ENCODE data around the gene KIF16B. TPM values are rescaled to one million over a fixed set of nuclear protein-coding genes. Genes with fewer than 3 reads are reported as not detected.

Gene KIF16B
- total and polyA plus RNA-seq, 10 of the 15 experiments (the other 5 are each of a cell fraction or from before 2014, with no cell fraction given) = 0.21 to 5.2 (median 3.0) TPM

DNA sequence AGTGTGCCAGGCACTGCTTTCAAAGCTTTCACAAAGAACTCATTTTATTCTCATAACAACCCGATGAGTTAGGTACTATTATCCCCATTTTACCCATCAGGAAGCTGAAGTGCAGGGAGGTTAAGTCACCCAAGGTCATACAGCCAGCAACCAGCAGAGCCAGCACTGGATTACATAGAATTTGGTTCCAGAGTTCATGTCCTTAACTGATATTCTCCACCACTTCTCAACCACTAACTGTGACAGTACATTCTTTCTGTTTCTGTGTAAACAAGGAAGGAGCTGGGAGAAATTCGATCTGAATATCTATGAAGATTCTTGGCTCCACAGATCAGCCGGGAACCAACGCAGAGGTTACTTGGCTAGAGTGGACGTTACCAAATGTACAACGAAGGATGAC lies 98.0 kb downstream of the KIF16B start:
- no peak for FAIRE-seq
- ChIA-PET RAD21 (ENCODE audit: unreplicated experiment) (interaction anchor here (0.9 to 1.7 kb wide), 8 partner anchors 122 to 789 kb away, joined by 3 to 14 read pairs (median 4); no protein-coding TSS in a partner anchor), SMC1A (ENCODE audit: uncharacterized antibody, unreplicated experiment) (interaction anchor here (0.7 to 3.8 kb wide), 15 partner anchors 9 to 1223 kb away, joined by 3 to 27 read pairs (median 4); no protein-coding TSS in a partner anchor), POLR2A (interaction anchor here (0.6 kb wide), 1 partner anchor 607 kb away, joined by 3 read pairs; no protein-coding TSS in a partner anchor), CTCF (interaction anchor here (0.6 to 4.1 kb wide), 24 partner anchors 8 to 983 kb away, joined by 3 to 39 read pairs (median 4); no protein-coding TSS in a partner anchor)
- Histone ChIP-seq H3K4me3 (no peak overlapping the region), H3K79me2 (ENCODE audit: control insufficient read depth, insufficient read depth, low read length) (no peaks in the 10 kb centered on the region), H3K4me1 (ENCODE audit: control insufficient read depth, insufficient read depth, low read length) (no peaks in the 10 kb centered on the region), H3K9me3 (replicated peaks; ENCODE audit: control insufficient read depth, insufficient read depth, low read length) (no peaks in the 10 kb centered on the region), H3K4me2 (ENCODE audit: control insufficient read depth, insufficient read depth) (no peak overlapping the region), H4K20me1 (ENCODE audit: control insufficient read depth, insufficient read depth) (no peaks in the 10 kb centered on the region), H2AFZ (ENCODE audit: control insufficient read depth, low read depth, low read length) (no peak overlapping the region), H3K36me3 (ENCODE audit: control insufficient read depth in 2 of 2, insufficient read depth in 2 of 2, low read length in 1 of 2) (no peaks in the 10 kb centered on the region), H3K27ac (ENCODE audit: control insufficient read depth, insufficient read depth) (no peak overlapping the region), H3K9ac (ENCODE audit: control insufficient read depth, insufficient read depth, low read length) (no peak overlapping the region), H3K27me3 (replicated peaks in 1 of 2; ENCODE audit: control insufficient read depth in 2 of 2, insufficient read depth in 2 of 2, low read length in 1 of 2) (no peaks in the 10 kb centered on the region)
- DNase-seq (ENCODE audit: low read depth, low spot score) = no peak
- intact Hi-C loops (cut with micrococcal nuclease; ENCODE audit: unreplicated experiment) = loop anchor here (5.0 to 10.0 kb wide), 2 partner anchors 490 to 1208 kb away; no protein-coding TSS in a partner anchor
- no TSS peak for BruUV-seq (replicated peaks)
- TF ChIP-seq, protein P1, sequence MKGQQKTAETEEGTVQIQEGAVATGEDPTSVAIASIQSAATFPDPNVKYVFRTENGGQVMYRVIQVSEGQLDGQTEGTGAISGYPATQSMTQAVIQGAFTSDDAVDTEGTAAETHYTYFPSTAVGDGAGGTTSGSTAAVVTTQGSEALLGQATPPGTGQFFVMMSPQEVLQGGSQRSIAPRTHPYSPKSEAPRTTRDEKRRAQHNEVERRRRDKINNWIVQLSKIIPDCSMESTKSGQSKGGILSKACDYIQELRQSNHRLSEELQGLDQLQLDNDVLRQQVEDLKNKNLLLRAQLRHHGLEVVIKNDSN (IDR thresholded peaks at IDR 0.05; ENCODE audit: borderline replicate concordance, extremely low read length, insufficient read depth, low read depth, low read length) = no peak
- TF ChIP-seq SMAD5 (IDR thresholded peaks at IDR 0.05; ENCODE audit: low read depth) (no peak), CEBPB (IDR thresholded peaks at IDR 0.05; ENCODE audit: borderline replicate concordance in 1 of 2, low read depth in 2 of 2, low read length in 2 of 2) (no peak), ZNF24 (IDR thresholded peaks at IDR 0.05) (no peak), NR2F1 (conservative IDR thresholded peaks at IDR 0.05) (no peak), KLF5 (IDR thresholded peaks at IDR 0.05; ENCODE audit: partially characterized antibody) (no peak), HCFC1 (IDR thresholded peaks at IDR 0.05; ENCODE audit: low read length) (no peak), MEF2A (IDR thresholded peaks at IDR 0.05; ENCODE audit: insufficient read depth, low read depth, low read length) (no peak), NFYA (IDR thresholded peaks at IDR 0.05; ENCODE audit: borderline replicate concordance, low read depth, low read length) (no peak), MXI1 (IDR thresholded peaks at IDR 0.05; ENCODE audit: low read depth, low read length) (no peak), NFXL1 (IDR thresholded peaks at IDR 0.05; ENCODE audit: borderline replicate concordance) (no peak), ZNF207 (IDR thresholded peaks at IDR 0.05; ENCODE audit: borderline replicate concordance) (no peak), BHLHE40 (IDR thresholded peaks at IDR 0.05; ENCODE audit: borderline replicate concordance in 1 of 2, low read depth in 2 of 2, low read length in 1 of 2) (no peak), TARDBP (IDR thresholded peaks at IDR 0.05; ENCODE audit: borderline replicate concordance) (no peak), PAX5 (IDR thresholded peaks at IDR 0.05; ENCODE audit: borderline replicate concordance, low read depth, low read length) (no peak), JUNB (IDR thresholded peaks at IDR 0.05) (no peak), POLR2AphosphoS2 (IDR thresholded peaks at IDR 0.05; ENCODE audit: low read depth, low read length) (no peak), POLR2AphosphoS5 (IDR thresholded peaks at IDR 0.05; ENCODE audit: low read length) (no peak)
- TF ChIP-seq, protein P2, sequence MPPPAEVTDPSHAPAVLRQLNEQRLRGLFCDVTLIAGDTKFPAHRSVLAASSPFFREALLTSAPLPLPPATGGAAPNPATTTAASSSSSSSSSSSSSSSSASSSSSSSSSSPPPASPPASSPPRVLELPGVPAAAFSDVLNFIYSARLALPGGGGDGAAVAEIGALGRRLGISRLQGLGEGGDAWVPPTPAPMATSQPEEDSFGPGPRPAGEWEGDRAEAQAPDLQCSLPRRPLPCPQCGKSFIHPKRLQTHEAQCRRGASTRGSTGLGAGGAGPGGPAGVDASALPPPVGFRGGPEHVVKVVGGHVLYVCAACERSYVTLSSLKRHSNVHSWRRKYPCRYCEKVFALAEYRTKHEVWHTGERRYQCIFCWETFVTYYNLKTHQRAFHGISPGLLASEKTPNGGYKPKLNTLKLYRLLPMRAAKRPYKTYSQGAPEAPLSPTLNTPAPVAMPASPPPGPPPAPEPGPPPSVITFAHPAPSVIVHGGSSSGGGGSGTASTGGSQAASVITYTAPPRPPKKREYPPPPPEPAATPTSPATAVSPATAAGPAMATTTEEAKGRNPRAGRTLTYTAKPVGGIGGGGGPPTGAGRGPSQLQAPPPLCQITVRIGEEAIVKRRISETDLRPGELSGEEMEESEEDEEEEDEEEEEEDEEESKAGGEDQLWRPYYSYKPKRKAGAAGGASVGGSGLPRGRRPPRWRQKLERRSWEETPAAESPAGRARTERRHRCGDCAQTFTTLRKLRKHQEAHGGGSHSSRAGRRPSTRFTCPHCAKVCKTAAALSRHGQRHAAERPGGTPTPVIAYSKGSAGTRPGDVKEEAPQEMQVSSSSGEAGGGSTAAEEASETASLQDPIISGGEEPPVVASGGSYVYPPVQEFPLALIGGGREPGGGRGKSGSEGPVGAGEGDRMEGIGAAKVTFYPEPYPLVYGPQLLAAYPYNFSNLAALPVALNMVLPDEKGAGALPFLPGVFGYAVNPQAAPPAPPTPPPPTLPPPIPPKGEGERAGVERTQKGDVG (CRISPR knock-in tag; IDR thresholded peaks at IDR 0.05) = no peak
- ATAC-seq = no peak
- in situ Hi-C loops (cut with MboI) = loop anchor here (25.0 kb wide), 1 partner anchor 763 kb away; no protein-coding TSS in a partner anchor
- WGBS (ENCODE audit: insufficient coverage, insufficient replicate concordance, low lambda C conversion rate, missing lambda C conversion rate) = 56% methylated on average over 6 of the region's 6 CpGs

Data from GM12878 (cell line).